HCT116 (cell line): ENCODE data around the gene LRRC4.

ENCODE experiments used
- CBX3 ChIP-seq: IDR thresholded peaks from 2 replicates; pipeline ENCODE4 v1.6.1; 2012; ENCODE audit warnings: low read depth
- CTCF ChIP-seq, 3 experiments: fragments of 200-600 bp in 1 of 3; sonication (generic) in 1 of 3; IDR thresholded peaks in 2 of 3; conservative IDR thresholded peaks in 1 of 3; 2 replicates each; pipeline ENCODE4 v1.5.1; 2012 to 2017; ENCODE audit warnings: low read depth in 2 of 3, low read length in 2 of 3, antibody characterized with exemption in 1 of 3, borderline replicate concordance in 1 of 3, control low read depth in 1 of 3, mild to moderate bottlenecking in 1 of 3, mixed read lengths in 1 of 3, mixed run types in 1 of 3, moderate library complexity in 1 of 3; ENCODE audit not compliant: insufficient read depth in 1 of 3
- EZH2 ChIP-seq: fragments of 200-600 bp; sonication (generic); IDR thresholded peaks from 2 replicates; pipeline ENCODE4 v1.6.1; 2017; ENCODE audit warnings: antibody characterized with exemption, mixed run types
- JUND ChIP-seq: IDR thresholded peaks from 2 replicates; pipeline ENCODE4 v1.6.1; 2012
- MAX ChIP-seq: IDR thresholded peaks from 2 replicates; pipeline ENCODE4 v1.6.1; 2012

GRCh38 chr7:128076796-128077271 is 45.6 kb upstream of the LRRC4 start:
- TF ChIP-seq CTCF (IDR thresholded peaks at IDR 0.05 in 2 of 3, conservative IDR thresholded peaks at IDR 0.05 in 1 of 3; ENCODE audit: borderline replicate concordance in 1 of 3, insufficient read depth in 1 of 3, low read depth in 2 of 3, low read length in 2 of 3): no peak
- no peak for TF ChIP-seq JUND
- no peak for TF ChIP-seq MAX
- no peak for TF ChIP-seq EZH2
- no peak for TF ChIP-seq CBX3
